CD4-positive, alpha-beta T cell treated with Interleukin-4 for 1 hour (primary cell): Measurements from ENCODE around the gene MYH6.
A peak's percentile ranks its signal among the peaks of the same experiment; 100 is the strongest.
"Not testable (repeated sequence)": the region's sequence is repeated elsewhere in the genome, so short reads cannot be mapped to it uniquely, and the experiment has no call there.

Experiments used
- DNase-seq, 2 donors: peaks; one replicate each; pipeline ENCODE4 v3.0.0-alpha.2; 2020 to 2022

MYH6 gene

DNA sequence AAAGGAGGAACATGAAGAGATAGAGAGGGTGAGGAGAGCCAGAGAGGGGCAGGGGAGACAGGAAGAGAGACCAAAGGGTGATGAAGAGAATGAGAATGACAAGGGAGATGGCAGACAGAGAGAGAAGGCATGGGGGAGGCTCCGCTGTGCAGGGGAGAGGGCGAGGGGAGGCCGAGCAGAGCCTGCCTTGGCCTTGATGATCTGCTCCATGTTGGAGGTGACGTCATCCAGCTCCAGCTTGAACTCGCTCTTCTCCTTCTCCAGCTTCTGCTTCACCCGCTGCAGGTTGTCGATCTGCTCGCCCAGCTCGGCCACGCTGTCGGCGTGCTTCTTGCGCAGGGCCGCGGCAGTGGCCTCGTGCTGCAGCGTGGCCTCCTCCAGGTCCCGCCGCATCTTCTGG is 18.2 kb downstream of the MYH6 start:
- not testable (repeated sequence) for DNase-seq

DNA sequence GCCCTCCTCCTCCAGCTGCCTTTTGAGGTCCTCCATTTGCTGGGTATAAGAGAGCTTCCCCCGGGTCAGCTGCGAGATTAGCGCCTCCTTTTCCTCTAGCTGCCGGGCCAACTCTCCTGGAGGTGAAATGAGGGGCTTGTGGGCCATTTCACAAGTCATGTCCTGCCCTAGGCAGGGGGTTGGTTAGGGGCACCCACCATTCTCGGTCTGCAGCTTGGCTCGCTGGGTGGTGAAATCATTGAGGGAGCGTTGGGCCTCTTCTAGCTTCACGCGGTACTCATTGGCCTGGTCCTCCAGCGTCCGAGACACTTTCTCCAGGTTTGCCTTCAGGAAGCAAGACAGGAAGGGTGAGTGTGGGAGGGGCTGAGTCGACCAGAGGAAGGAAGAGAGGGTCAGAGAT is 18.7 kb downstream of the MYH6 start:
- DNase-seq: no peak

DNA sequence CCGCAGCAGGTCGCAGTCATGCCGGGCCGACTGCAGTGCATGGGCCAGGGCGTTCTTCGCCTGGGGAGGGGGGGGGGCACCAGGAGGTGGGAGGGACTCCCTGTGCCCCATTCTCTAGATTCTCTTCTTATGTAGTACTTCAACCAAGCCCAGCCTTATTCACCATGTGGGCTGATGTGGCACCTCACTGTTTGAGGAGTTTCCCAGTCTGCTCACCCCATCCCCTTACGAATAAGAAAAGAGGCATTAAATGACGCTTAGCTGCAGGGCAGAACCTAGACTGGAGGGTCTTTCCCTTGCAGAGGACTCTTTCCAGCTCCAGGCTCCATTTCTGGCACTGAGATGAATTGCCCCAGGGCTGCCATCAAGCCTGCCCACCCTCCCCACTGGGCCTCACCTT is 19.1 kb downstream of the MYH6 start:
- DNase-seq: no peak

DNA sequence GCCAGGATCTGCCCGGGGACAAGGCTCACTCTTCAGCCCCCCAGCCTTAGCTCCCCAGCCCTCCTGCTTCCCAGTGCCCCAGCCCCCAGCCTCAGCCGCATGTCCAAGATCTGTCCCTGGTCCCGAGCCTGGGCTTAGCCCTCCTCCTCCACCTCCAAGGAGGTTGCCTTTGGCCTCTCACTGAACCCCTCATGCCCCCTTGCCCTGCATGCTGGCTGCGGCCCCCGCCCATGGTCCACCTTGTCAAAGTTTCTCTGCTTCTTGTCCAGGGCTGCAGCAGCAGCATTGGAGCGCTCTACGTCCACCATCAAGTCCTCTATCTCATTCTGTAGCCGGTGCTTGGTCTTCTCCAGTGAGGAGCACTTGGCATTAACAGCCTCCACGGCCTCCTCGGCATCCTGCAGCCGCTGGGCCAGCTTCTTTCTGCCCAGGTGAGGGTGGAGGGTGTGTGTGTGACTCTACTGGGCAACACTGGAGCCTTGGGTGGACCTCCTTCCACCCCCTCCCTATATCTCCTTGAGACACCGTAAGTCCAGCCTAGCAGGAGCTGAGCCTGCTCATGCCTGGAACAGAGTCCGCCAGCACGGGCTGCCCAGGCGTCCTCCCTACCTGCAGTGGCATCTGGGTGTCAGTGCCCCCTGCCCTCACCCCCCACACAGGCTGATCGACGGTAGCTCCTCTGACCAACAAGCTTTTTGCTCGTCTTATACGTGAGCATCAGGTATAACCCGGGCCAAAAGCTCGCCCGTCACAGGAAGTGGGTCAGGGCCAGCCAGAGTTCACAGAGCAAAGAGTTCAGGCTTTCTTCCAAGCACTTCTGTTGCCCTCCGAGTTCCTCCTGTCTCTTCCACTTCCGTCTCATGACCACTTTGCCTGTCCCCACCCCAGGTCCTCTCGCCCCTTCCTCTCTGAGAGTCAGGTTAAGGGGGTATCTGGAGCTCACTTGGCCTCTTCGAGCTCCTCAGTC is 19.9 kb downstream of the MYH6 start:
- no peak for DNase-seq

DNA sequence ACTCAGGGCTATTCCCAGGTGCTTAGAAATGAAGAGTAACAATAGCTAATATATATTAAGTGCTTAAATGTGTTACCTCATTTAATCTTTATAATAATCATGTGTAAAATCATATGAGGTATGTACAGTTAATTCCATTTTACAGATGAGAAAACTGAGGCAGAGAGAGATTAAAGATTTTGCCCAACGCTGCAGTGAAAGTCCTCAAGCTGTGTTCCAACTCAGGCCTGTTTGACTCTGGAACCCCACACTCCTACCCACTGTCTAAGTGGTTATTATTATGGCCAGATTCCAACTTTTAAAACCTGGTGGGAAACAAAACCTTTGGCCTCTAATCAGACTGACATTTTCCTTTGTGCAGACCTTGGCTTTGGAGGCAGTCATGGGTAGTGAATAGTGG is 21.1 kb downstream of the MYH6 start:
- DNase-seq: no peak

DNA sequence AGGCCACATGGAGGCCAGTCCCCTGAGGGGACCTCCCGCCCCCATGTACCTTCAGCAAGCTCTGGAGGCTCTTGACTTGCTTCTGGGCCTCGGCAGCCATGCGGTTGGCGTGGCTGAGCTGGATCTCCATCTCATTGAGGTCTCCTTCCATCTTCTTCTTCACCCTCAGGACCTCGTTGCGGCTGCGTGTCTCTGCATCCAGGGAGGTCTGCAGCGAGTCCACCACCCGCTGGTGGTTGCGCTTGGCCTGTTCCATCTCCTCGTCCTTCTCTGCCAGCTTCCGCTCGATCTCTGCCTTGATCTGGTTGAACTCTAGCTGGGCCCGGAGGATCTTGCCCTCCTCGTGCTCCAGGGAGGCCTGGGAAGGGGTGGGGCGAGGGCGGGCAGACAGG is 21.8 kb downstream of the MYH6 start:
- not testable (repeated sequence) for DNase-seq

DNA sequence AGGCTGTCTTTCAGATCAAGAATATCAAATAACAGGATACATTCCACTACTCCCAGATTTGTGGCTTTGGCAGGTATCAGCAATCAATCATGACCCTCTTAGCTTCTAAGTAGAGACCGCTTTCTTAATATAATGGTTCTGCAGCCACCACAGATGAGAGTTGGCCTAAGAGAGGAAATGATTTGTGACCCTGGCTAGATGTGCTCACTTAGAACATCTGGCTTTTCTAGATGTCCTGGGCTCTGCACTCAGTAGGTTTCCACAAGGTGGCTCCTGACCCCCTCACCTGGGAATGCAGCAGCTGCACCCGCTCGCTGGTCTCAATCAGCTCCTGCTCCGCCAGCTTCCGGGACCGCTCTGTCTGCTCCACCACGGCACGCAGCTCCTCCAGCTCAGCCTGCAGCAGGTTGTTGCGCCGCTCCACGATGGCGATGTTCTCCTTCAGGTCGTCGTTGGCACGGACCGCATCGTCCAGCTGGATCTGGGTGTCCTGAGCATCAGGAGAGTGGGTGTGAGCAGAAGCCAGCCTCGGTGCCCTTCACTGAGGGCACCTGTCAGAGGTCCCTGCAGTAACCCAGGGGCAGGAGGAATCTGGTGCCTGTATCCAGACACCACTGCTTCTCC is 22.3 kb downstream of the MYH6 start:
- no peak for DNase-seq

DNA sequence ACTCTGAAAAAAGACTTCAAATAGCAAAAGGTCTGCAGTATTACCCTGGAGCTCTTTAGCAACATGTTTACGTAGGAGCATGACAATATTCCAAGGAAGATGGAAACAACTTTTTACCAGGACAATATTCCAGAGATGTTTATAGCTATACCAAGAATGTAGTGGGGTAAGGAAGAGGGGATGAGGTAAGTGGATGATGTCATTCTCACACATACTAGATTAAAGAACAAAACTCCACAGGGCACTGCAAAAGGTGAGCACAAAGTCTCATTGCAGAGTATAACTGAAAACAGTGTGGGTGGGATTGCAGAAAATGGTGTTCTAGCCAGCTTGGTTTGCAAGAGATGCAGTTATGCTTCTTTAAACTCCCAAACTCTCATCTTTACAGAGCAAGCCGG is 22.8 kb downstream of the MYH6 start:
- DNase-seq: no peak

DNA sequence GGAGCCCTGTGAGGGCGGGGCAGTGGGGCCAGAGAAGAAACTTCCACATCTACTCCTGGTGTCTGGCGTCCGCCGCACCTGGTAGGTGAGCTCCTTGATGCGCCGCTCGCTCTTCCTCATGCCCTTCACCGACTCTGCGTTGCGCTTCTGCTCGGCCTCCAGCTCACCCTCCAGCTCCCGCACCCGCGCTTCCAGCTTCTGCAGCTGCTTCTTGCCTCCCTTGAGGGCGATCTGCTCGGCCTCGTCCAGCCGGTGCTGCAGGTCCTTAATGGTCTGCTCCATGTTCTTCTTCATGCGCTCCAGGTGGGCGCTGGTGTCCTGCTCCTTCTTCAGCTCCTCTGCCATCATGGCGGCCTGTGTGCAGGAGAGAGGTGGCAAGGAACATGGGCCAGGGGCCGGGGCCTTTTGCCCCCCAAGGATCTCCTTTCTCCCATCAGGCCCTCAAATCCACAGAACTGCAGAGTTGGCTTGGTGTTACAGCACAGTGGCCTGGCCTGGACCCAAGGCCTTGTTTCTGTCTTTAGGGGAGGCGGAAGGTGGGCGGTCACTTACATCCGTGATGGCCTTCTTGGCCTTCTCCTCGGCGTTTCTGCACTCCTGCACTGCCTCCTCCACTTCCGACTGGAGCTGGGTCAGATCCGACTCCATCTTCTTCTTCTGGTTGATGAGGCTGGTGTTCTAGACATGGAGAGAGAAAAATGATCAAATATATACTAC is 23.6 kb downstream of the MYH6 start:
- no peak for DNase-seq

DNA sequence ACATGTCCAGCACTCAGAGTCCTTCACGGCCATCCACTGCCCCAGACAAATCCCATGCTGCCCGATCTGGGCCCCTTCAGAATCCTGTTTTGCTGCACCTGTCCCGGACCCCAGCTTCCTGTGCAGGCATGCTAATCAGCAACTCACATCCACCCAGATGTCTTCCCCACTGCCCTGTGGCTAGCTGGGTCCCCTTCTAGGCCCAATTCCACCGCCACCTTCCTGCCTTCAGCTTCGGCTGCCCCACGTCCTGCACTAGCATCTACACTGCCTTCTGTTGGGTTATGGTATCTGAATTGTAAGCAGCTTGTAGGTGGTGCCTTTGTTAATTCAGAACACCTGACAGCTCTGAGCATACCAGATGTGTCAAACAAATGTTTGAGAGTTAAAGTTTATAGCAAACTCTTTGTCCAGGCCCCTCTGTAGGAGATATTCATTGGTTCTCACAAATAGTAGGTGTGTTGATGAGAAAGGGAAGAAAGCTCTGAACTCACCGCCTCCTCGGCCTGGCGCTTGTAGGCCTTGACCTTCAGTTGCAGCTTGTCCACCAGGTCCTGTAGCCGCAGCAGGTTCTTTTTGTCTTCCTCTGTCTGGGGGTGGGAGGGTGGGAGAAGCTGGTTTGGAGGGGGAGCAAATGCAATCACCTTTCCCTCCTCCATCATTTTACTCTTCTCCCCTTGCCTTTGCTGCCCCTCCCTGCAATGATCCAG is 25.2 kb downstream of the MYH6 start:
- DNase-seq: no peak

DNA sequence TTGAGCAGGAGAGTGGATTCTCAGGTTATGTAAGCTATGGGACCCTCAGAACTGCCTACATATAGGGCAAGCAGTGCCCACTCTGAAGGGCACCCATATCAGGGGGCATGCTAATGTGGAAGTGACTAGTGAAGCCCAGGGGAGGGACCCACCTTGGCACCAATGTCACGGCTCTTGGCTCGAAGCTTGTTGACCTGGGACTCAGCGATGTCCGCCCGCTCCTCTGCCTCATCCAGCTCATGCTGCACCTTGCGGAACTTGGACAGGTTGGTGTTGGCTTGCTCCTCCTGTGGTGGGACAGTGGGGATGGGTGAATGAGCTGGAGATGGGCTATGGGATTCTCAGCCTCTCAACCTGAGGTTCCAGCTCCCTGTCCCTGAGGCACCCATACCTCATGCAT is 25.8 kb downstream of the MYH6 start:
- no peak for DNase-seq

DNA sequence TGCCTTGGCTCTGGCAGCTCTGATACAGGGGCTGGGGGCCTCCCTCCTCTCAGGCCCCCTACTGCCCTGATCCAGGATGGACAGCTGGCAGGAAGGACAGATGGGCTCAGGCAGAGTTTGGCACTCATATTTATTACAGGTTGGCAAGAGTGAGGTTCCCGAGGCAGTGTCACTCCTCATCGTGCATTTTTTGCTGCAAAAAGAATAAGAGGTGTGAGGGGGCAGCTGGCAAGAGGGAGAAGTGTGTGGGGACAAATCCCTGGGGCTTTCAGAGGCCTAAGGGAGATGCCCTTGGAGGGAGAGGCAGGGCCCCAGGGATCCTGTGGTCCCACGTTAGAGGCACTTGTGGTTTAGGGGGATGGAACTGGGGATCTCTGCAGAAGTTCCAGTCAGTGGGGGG is 26.2 kb downstream of the MYH6 start:
- no peak for DNase-seq

DNA sequence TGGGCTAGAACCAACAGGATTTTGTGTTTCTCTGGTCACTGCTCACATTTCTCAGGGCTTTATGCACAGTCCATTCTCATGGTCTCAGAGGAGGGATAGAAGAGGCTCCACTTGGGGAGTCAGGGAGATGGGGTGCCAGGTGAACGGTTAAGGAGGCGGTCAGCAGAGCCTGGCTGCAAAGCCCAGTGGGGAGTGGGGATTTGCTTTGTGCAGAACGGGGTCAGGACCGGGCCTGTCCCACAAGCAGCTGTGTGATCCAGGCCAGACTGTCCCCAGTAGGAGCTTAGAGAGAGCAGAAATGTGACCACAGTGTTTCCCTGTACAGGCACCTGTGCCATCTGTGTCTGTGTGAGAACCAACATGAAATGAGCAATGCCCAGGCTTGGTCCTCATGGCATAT is 27.1 kb downstream of the MYH6 start:
- DNase-seq: no peak

DNA sequence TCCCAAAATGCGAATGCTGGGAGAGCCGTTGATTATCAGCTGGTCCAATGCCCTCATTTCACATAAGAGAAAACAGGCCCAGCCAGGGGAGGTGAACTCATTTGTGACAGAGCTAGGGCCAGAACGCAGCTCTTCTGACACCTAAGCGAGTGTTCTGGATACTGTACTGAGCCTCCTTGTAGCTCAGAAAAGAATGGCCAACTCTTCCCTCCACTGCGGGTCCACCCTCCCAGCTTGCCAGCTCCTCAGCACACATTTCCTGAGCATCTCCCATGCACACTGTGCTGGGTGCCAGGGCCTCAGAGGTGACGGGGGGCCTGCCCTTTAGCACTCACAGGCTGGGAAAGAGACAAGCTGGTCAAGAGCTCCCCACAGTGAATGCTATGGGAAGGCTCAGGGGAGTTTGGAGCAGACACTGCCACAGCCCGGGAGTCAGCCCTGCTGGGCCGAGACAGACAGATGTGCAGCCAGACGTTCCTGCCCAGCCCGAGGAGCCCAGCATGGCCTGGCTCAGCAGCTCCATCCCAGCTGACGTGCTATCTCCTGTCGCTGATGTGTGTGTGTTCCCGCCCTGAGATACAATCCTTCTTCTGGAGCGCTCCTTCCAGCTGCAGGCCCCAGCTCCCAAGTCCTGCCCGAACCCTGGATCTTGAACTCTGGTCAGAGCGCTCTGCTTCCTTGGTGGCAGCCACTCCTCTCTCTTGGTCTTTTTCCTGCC is 27.7 kb downstream of the MYH6 start:
- no peak for DNase-seq

DNA sequence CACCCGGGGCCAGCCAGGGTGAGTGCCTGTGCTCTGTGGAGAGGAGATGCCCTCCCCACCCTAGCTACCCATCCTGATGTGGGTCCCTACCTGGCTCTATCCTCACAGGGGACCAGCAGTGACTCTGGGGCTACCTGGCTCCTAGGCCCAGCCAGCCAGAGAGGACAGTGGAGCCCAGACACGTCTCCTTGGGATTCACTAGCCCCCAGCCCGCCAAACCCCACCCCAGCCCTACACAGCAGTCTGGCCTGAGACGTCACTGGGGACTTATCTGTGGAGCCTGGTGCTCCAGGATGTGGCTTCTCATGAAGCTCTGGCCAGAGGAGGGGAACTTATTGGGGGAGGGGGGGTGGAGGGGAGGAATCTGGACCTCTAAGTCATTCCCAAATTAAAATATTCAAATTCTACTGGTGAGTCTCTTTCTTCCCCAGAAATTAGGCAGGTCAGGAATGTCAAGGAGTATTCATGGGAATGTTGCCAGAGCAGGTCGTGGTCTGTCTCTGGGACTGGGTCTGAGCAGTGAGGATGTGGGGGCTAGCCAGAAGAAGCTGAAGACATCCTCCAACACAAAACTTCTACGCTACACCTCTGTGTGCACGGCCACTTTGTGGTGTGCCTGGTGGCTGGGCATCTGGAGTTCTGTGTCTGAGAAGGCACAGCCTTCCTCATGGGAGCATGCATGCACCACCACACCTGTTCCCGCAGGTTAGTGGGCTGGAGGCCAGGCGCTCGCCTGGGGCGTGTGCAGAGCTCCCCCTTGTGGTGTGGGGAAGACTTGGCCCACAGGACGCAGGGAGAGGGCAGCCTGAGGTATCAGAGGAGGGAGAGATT is 28.5 kb downstream of the MYH6 start:
- peak; percentile 61 to 65 for DNase-seq

DNA sequence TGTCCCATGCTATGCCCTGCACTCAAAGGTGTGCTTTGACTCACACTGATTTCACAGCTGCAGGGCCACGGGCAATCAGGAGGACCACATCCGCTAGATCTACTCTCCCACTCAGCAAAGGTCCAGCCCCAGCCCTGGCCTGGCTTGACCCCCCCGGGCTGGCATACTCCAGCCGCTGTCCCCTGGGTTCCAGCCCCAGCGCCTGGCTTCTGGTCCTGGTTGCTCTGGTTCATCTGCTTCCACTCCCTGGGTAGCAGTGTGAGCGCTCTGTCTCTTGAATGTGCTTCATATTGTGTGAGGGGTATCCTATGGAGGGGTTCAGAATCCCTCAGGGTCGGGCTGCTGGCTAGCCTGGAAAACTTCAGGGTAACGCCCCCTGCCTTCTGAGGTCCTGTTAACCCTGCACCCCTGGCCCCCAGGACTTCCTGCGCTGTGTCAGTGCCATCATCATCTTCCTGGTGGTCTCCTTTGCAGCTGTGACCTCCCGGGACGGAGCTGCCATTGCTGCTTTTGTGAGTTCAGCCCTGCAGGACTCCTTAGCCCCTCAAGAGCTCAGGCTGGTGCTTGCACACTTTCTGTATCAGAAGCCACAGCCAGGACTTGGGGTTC is 29.4 kb downstream of the MYH6 start:
- DNase-seq: no peak

DNA sequence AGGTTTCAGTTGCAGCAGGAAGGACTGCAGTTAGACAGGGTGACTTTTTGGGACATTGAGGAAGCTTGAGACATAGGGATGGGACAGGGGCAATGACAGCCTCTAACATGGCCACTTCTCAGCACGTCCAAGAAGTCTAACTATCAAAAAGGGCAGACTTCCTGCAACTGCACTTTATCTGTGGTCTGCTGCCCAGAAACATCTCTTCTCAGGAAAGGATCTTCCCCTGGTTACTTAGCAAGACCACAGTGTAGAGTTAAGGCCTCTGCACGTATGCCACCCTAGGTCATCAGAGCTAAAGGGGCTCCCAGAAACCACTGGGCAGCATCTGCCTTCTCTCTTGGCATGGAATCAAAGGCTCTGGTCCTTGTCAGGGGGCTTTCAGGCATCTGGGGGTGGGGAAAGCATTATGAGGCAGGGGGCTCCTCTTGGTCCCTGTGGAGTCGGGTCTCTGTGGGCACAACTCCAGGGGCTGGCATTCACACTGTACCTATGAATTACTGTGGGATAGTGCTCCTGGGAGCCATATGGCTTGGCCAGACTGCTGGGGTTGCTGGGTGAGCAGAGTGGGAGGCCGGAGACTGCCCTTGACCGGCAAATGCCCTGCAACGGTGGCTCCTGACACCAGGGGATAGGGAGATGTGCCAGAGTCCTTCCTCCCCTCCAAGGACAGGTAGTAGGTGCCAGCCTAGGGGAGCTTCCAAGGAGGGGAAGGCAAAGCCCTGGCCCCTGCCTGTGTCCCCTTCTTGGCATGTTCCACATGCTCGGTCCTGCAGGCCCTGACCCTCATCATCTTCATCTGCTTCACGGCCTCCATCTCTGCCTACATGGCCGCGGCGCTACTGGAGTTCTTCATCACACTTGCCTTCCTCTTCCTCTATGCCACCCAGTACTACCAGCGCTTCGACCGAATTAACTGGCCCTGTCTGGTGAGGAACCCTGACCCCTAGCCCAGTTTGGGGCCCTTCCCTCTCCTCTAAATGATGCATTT is 30.2 kb downstream of the MYH6 start:
- DNase-seq: no peak

DNA sequence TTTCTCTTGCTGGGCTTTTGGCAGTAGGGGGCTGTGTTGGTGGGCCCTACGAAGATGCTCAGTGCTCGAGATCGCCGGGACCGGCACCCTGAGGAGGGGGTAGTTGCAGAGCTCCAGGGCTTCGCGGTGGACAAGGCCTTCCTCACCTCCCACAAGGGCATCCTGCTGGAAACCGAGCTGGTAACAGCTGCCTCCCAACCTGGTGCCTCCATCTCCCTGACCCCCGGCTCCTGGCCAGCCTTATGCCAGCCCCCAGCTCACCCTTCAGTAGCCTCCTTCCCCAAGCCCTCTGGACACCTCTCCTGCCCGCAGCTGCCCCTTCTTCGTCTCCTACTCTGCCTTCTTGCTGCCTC is 30.9 kb downstream of the MYH6 start:
- no peak for DNase-seq

DNA sequence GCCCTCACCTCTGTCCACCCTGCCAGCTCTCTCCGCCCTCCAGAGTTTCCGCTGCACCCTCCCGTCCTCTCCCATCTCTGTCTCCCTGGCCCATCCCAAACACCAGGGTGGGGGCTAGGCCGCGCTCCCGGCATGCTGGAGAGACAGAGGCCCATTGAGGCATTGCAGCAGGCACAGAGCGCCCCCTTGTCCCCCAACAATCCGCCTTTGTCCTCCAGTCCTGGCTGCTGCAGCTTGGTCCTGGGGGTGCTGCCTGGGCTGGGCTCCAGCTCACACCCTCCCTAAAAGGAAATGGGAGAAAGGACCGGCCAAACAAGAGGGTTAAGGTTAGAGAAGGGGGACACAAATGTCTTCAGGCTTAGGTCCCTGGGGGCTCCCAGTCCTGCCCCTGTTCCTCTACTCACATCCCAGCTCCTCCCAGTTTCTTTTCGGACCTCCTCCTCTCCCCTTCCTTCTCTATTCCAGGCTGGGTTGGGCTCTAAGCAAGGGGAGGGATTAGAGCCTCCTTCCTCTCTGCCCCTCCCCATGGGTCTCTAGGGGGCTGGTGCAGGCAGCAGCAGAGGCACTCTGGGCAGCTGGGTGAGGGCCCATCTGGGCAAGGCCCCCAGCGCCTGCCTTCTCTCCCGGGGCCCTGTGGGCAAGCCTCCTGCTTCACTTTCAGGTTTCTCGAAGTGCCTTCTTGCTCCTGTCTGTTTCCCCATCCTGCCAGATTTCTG is 31.4 kb downstream of the MYH6 start, which contains the start of gene CMTM5:
Gene CMTM5 (plus strand): TSS at position 565 of the 716 bp plus-strand sequence. CDS start 206 bp downstream, outside the sequence.
- DNase-seq: no peak
